GM19025 (cell line): ENCODE measurements around the gene DLG2.

ENCODE experiments used
- ATAC-seq: cut with Tn5 transposase; IDR thresholded peaks from one replicate; pipeline ENCODE4 v1.9.1; 2021; ENCODE audit warnings: mild to moderate bottlenecking, low read depth, moderate library complexity; ENCODE audit not compliant: unreplicated experiment

DLG2 gene

DNA sequence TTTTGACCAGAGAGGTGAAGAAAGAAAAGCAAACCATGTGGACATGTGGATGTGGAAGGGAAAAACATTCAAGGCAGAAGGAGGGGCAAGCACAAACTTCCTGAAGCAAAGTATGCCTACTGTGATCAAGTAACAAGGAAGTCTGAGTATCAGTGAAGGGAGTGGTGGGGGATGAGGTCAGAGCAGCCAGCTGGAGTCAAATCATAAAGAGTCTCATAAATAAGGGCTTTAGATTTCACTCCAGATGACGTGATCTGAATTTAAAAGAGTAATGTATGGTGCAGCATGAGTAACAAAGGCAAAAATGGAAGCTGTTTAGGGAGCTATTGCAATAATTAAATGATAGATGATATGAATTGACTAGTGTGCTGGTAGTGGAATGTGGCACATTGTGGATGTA, 1675.6 kb downstream of the DLG2 start:
- no peak for ATAC-seq

DNA sequence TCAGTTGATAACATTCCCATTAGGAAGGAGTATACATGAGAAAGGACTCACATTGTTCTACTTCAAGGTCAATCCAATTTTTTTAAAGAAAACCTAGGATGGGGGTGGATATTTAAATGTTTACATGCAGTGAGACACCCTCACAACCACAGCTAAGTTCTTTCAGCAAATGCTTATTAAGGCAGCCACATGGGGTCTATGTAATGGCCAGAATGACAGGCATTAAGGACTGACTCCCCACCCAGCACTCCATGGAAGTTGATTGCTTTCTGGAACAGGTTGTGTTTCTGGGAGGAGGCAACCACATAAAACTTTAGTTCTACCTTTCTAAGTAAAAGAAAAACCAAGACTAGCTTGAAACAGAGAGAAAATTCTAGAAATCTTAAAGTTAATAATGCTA, 1678.9 kb downstream of the DLG2 start:
- no peak for ATAC-seq

GRCh38 chr11:83945976-83946375, 1681.2 kb downstream of the DLG2 start:
- ATAC-seq: no peak

- no peak for ATAC-seq
These were observed 1686.1 kb downstream of the DLG2 start for GRCh38 chr11:83941050-83941449.

- ATAC-seq: no peak
These were observed 1689.0 kb downstream of the DLG2 start for GRCh38 chr11:83938148-83938547.

DNA sequence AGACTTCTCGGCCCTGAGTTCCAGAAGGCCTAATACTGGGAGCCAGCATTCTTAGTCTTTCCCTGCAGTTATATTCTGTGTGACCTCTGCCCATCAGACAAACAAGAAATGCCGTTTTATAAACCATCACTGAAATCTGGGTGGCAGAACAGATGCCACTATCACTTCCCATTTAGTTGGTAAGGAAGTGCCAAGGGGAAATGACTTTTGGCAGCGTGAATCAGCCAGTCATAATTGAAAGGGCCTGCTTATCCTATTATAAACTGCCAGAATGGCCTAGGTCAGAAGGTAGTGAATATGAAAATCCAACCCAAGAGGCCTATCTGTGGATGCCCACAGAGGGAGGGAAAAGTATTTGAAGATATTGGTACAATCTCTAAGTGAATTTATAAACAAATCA, 1694.1 kb downstream of the DLG2 start:
- no peak for ATAC-seq

GRCh38 chr11:83927422-83927821, 1699.7 kb downstream of the DLG2 start:
- ATAC-seq: no peak

- no peak for ATAC-seq
These were observed 1702.2 kb downstream of the DLG2 start for GRCh38 chr11:83924795-83925542.

- no peak for ATAC-seq
These were observed 1703.2 kb downstream of the DLG2 start for GRCh38 chr11:83923961-83924360.

- no peak for ATAC-seq
These were observed 1704.2 kb downstream of the DLG2 start for GRCh38 chr11:83922953-83923352.

DNA sequence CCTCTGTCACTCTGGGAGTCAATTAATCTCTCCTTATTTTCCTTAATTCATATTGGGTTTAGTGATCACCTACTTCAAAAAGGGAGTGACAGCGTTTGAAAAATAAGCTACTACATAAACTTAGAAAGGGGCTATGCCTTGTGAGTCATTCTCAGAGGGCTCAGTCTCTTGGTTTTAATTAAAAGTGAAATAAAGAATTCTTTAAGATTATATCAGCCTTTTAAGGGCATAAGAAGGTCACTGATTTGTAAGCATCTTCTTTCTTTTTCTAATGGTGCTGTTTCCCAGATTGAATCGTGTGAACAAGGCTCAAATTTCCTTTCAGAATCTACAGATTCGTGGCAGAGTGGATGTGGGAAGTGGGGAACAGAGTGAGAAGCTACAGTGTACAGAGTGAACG, 1704.8 kb downstream of the DLG2 start:
- no peak for ATAC-seq

DNA sequence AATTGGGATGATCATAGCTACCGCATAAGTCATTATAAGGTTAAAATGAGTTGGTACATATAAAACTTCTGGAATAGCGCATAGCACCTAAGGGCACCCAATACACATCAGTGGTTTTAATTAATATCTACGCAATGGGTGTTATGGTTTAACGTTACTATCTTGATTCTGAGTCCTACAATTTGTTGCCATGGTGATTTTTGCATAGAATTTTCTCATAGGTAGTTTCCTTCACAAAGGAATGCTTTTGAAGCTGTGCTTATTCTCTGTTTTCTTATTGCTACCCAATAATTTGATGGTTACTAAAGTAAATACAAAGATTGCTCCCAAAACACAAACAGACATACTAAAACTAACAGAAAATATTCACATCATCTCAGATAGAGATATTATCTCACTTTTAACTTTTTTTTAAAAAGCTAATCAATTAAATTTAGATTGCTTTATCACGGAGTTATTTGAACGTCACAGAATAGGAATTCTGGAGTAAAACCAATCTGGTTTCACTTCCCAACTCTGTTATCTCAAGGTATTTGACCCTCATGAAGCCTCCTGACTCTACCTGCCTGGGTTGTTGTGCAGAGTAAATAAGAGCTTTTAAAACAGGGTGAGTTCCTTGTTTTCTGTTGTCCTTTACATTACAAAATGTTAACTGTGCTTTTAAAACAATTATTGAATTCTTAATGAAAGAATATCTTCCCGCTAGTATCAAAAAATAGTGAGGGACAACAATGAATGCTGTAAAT, 1705.5 kb downstream of the DLG2 start:
- ATAC-seq: no peak

- no peak for ATAC-seq
These were observed 1708.7 kb downstream of the DLG2 start for GRCh38 chr11:83918476-83918875.

GRCh38 chr11:83914995-83915394, 1712.1 kb downstream of the DLG2 start:
- no peak for ATAC-seq

- ATAC-seq: no peak
These were observed 1717.3 kb downstream of the DLG2 start for GRCh38 chr11:83909579-83910534.

GRCh38 chr11:83908298-83908856, 1718.8 kb downstream of the DLG2 start:
- ATAC-seq: no peak

DNA sequence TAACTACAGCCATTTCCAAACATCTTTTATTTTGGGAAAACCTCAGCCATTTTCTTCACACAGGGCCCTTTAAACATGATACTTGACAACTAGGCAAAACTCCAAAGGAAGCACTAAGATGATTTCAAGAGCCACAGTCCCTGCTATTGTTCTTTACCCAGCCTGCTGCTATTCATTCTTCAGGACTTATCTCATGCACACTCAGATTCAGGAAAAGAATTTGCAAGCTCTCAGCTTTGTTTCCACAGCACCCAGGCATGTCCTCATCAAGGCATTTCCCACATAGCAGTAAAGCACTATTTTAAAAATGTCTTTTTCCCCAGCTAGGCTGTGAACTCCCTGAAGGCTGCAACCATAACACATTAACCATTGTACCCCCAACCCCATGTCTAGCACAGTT, 1731.6 kb downstream of the DLG2 start:
- ATAC-seq: no peak

DNA sequence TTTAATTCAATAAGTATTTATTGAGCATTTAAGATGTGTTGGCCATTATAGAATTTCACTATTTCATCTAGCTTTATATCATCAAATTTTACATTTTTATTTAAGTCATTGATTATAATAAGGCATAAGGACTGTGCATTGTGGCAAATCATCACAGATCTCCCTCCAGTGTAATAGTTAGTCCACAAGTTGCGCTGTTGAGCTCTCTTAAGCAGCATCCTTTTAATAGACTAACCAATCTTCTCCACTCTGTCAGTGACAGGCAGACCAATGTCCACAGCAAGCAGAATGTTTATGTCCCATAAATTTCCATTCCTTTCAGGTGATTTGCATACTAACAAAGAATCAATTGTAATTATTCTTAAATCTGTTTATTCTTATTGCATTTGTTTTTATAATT, 1745.7 kb downstream of the DLG2 start:
- ATAC-seq: no peak

- no peak for ATAC-seq
These were observed 1756.1 kb downstream of the DLG2 start for GRCh38 chr11:83871054-83871453.

- no peak for ATAC-seq
These were observed 1760.5 kb downstream of the DLG2 start for GRCh38 chr11:83866655-83867054.
